Breast epithelium (tissue), 4 donors: ENCODE measurements around the gene ZSCAN25. TPM values are rescaled to one million over a fixed set of nuclear protein-coding genes. Genes with fewer than 3 reads are reported as not detected.

ENCODE experiments used
- DNase-seq, 2 donors: peaks; one replicate each; pipeline ENCODE4 v3.0.0-alpha.2; 2019; ENCODE audit warnings: low spot score in 2 of 2
- H3K27ac ChIP-seq, 2 donors: fragments of 200-600 bp; sonication (generic) in 1 of 2; one replicate each; pipeline ENCODE4 v1.5.1; 2016 to 2019; ENCODE audit warnings: mild to moderate bottlenecking in 1 of 2
- H3K27me3 ChIP-seq, 2 donors: fragments of 200-600 bp; sonication (generic) in 1 of 2; one replicate each; pipeline versions ENCODE4 v1.5.1 to v1.6.0; 2017 to 2019; ENCODE audit warnings: control low read depth in 1 of 2, mild to moderate bottlenecking in 1 of 2
- H3K36me3 ChIP-seq: fragments of 200-600 bp; one replicate; pipeline ENCODE4 v1.5.1; 2019
- H3K4me1 ChIP-seq, 2 donors: fragments of 200-600 bp; sonication (generic); one replicate each; pipeline ENCODE4 v1.5.1; 2016 to 2019; ENCODE audit warnings: control low read depth in 1 of 2
- H3K4me3 ChIP-seq, 3 donors: fragments of 200-600 bp; sonication (generic); 1 replicate in 2 of 3; 2 replicates in 1 of 3; pipeline ENCODE4 v1.5.1; 2016 to 2019; ENCODE audit warnings: mild to moderate bottlenecking in 3 of 3, moderate library complexity in 2 of 3
- H3K9me3 ChIP-seq, 2 donors: fragments of 200-600 bp; sonication (generic) in 1 of 2; one replicate each; pipeline ENCODE4 v1.5.1; 2016 to 2019; ENCODE audit warnings: control low read depth in 1 of 2
- POLR2A ChIP-seq: fragments of 450-650 bp; IDR thresholded peaks from one replicate; pipeline ENCODE4 v1.6.1; 2016; ENCODE audit warnings: antibody characterized with exemption, mild to moderate bottlenecking, moderate library complexity
- POLR2AphosphoS5 ChIP-seq, 3 donors: sonication (generic); formaldehyde crosslinking; IDR thresholded peaks; one replicate each; pipeline ENCODE4 v1.6.1; 2017; ENCODE audit warnings: antibody characterized with exemption in 3 of 3
- intact Hi-C: fragments of 100-400 bp; cut with DNase I; formaldehyde crosslinking; loops from one replicate; pipeline ENCODE4 v1.15.1; 2023; ENCODE audit warnings: low total_unique reads
- total RNA-seq, 3 donors: library from RNA; depleted of rRNA; stranded (reverse); fragments of >200 nt; gene quantifications; one replicate each; pipeline ENCODE4 v1.1.0, GENCODE V29; 2016
- TF ChIP-seq, protein P1 (sequence below), 3 donors: fragments of 450-650 bp; IDR thresholded peaks; one replicate each; pipeline ENCODE4 v1.5.1; 2016 to 2017; ENCODE audit warnings: antibody characterized with exemption in 3 of 3, mild to moderate bottlenecking in 3 of 3, moderate library complexity in 3 of 3

The ZSCAN25 gene
- total RNA-seq, 3 donors from 2014 or later, result 15.2 to 23.6 (median 18.4) TPM

GRCh38 chr7:99665312-99666012 is 48.7 kb downstream of the ZSCAN25 start:
- H3K4me3 ChIP-seq, result no peak overlapping the region
- TF ChIP-seq, protein P1, sequence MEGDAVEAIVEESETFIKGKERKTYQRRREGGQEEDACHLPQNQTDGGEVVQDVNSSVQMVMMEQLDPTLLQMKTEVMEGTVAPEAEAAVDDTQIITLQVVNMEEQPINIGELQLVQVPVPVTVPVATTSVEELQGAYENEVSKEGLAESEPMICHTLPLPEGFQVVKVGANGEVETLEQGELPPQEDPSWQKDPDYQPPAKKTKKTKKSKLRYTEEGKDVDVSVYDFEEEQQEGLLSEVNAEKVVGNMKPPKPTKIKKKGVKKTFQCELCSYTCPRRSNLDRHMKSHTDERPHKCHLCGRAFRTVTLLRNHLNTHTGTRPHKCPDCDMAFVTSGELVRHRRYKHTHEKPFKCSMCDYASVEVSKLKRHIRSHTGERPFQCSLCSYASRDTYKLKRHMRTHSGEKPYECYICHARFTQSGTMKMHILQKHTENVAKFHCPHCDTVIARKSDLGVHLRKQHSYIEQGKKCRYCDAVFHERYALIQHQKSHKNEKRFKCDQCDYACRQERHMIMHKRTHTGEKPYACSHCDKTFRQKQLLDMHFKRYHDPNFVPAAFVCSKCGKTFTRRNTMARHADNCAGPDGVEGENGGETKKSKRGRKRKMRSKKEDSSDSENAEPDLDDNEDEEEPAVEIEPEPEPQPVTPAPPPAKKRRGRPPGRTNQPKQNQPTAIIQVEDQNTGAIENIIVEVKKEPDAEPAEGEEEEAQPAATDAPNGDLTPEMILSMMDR (IDR thresholded peaks at IDR 0.05), result no peak
- TF ChIP-seq POLR2A (no peak), POLR2AphosphoS5 (IDR thresholded peaks at IDR 0.05) (no peak)
- H3K27ac ChIP-seq, result no peak overlapping the region
- H3K9me3 ChIP-seq, result no peaks in the 10 kb centered on the region
- no peak for DNase-seq
- H3K27me3 ChIP-seq, result no peaks in the 10 kb centered on the region
- H3K36me3 ChIP-seq, result no peaks in the 10 kb centered on the region
- intact Hi-C loops, result no loop called here
- no peaks in the 10 kb centered on the region for H3K4me1 ChIP-seq

GRCh38 chr7:99666013-99666395 is 49.3 kb downstream of the ZSCAN25 start:
- Histone ChIP-seq H3K27me3 (no peaks in the 10 kb centered on the region), H3K4me3 (no peak overlapping the region), H3K9me3 (no peaks in the 10 kb centered on the region), H3K4me1 (no peaks in the 10 kb centered on the region), H3K27ac (no peak overlapping the region), H3K36me3 (no peaks in the 10 kb centered on the region)
- intact Hi-C loops, result no loop called here
- TF ChIP-seq POLR2AphosphoS5 (IDR thresholded peaks at IDR 0.05), result no peak
- no peak for TF ChIP-seq POLR2A
- TF ChIP-seq, protein P1 (IDR thresholded peaks at IDR 0.05), result no peak
- no peak for DNase-seq

DNA sequence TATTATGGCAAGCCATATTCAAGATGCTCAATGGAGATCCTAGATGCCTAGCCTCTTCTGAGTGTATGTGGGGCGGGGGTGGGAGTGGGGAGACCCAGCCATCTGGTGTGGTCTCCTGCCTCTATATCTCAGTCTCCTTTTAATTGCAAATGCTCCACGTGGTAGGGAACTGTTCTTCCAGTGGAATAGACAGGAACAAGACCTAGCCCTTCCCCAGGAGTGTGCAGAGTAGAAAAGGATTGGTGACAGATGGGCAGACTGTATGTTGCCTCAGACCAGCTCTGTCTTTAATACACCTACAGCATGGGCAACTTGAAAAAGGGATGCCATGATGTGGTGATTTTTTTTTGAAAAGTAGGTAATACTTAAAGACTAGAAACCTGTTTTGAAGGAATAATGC is 50.4 kb downstream of the ZSCAN25 start:
- Histone ChIP-seq H3K27ac (no peak overlapping the region), H3K36me3 (no peaks in the 10 kb centered on the region), H3K9me3 (no peaks in the 10 kb centered on the region), H3K4me1 (no peaks in the 10 kb centered on the region), H3K27me3 (no peaks in the 10 kb centered on the region), H3K4me3 (no peak overlapping the region)
- intact Hi-C loops, result no loop called here
- no peak for TF ChIP-seq POLR2A
- TF ChIP-seq, protein P1 (IDR thresholded peaks at IDR 0.05), result no peak
- no peak for TF ChIP-seq POLR2AphosphoS5 (IDR thresholded peaks at IDR 0.05)
- DNase-seq, result no peak

DNA sequence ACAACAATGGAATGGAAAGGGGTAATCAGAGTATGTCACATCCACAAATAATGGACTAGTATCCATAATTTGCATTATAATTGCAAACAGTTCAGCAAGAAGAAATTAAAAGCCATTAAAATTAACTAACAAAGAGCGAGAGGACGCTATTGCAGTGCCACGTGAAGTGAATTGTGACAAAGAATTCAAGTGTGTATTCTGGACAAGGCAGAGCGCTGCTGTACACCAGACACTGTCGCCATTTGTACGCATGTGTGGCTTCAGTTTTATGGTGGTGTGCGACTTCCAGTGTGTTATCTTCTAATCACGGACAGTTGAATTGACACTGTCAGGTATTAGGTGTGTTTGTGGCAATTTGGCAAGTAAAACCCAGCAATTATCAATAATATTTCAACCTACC is 51.8 kb downstream of the ZSCAN25 start:
- H3K36me3 ChIP-seq, result no peaks in the 10 kb centered on the region
- no peaks in the 10 kb centered on the region for H3K9me3 ChIP-seq
- no peaks in the 10 kb centered on the region for H3K27me3 ChIP-seq
- no peak overlapping the region for H3K4me3 ChIP-seq
- no peak overlapping the region for H3K27ac ChIP-seq
- no peaks in the 10 kb centered on the region for H3K4me1 ChIP-seq
- TF ChIP-seq POLR2AphosphoS5 (IDR thresholded peaks at IDR 0.05) (no peak), POLR2A (no peak)
- TF ChIP-seq, protein P1 (IDR thresholded peaks at IDR 0.05), result no peak
- no peak for DNase-seq
- intact Hi-C loops, result no loop called here

GRCh38 chr7:99669782-99670181 is 53.0 kb downstream of the ZSCAN25 start:
- intact Hi-C loops, result no loop called here
- Histone ChIP-seq H3K27me3 (no peaks in the 10 kb centered on the region), H3K4me1 (no peaks in the 10 kb centered on the region), H3K4me3 (no peak overlapping the region), H3K36me3 (no peaks in the 10 kb centered on the region), H3K27ac (no peak overlapping the region), H3K9me3 (no peaks in the 10 kb centered on the region)
- no peak for DNase-seq
- TF ChIP-seq POLR2AphosphoS5 (IDR thresholded peaks at IDR 0.05) (no peak), POLR2A (no peak)
- TF ChIP-seq, protein P1 (IDR thresholded peaks at IDR 0.05), result no peak
